GM12878 (cell line): ENCODE data around the gene ASMTL. TPM values are rescaled to one million over a fixed set of nuclear protein-coding genes. Genes with fewer than 3 reads are reported as not detected.
A peak's percentile ranks its signal among the peaks of the same experiment; 100 is the strongest.

ENCODE experiments used
- ATAC-seq: fragments of 200-7000 bp; cut with Tn5 transposase; 3 replicates; pipeline ENCODE4 v1.9.1; 2020; ENCODE audit warnings: mild to moderate bottlenecking, moderate library complexity
- BruUV-seq: library from RNA; stranded (reverse); fragments of 400-500 nt; replicated peaks from 2 replicates; lab custom pipeline; 2021; lab: Mats Ljungman, UMichigan
- CTCF ChIA-PET: fragments of 300-600 bp; sonication (Branson Sonifier 250); formaldehyde crosslinking; extraction: SDS; loops from one replicate; lab custom pipeline; 2021; ENCODE audit warnings: inconsistent platforms; lab: Yijun Ruan, JAX
- POLR2A ChIA-PET: fragments of 350-600 bp; formaldehyde crosslinking; extraction: SDS; loops from one replicate; lab custom pipeline; 2021; ENCODE audit warnings: inconsistent platforms; lab: Charles Lee
- RAD21 ChIA-PET: fragments of 300-600 bp; sonication (Branson Sonifier 250); formaldehyde crosslinking; loops from one replicate; lab custom pipeline; 2023; ENCODE audit warnings: antibody characterized with exemption; ENCODE audit not compliant: unreplicated experiment; lab: Charles Lee
- SMC1A ChIA-PET: fragments of 300-600 bp; sonication (Branson Sonifier 250); formaldehyde crosslinking; loops from one replicate; lab custom pipeline; 2023; ENCODE audit not compliant: unreplicated experiment, uncharacterized antibody; lab: Charles Lee
- DNase-seq: peaks from one replicate; pipeline ENCODE4 v3.0.0-alpha.2; 2011; ENCODE audit warnings: low read depth, low spot score
- FAIRE-seq: peaks from 3 replicates; lab custom pipeline; 2011; peaks lifted over from hg19 to GRCh38; lab: Jason Lieb, UNC
- H2AFZ ChIP-seq: 2 replicates; pipeline ENCODE4 v1.6.0; 2011; ENCODE audit warnings: low read depth, low read length, control low read depth; ENCODE audit not compliant: control insufficient read depth
- H3K27ac ChIP-seq: 2 replicates; pipeline ENCODE4 v1.5.1; 2011; ENCODE audit warnings: control low read depth; ENCODE audit not compliant: control insufficient read depth, insufficient read depth
- H3K27me3 ChIP-seq, 2 experiments: replicated peaks in 1 of 2; 2 replicates each; pipeline versions ENCODE4 v1.6.0 to v1.6.1; 2011; ENCODE audit warnings: low read length in 1 of 2; ENCODE audit not compliant: control insufficient read depth in 2 of 2, insufficient read depth in 2 of 2
- H3K36me3 ChIP-seq, 2 experiments: 2 replicates each; pipeline ENCODE4 v1.5.1; 2011; ENCODE audit warnings: low read length in 1 of 2; ENCODE audit not compliant: control insufficient read depth in 2 of 2, insufficient read depth in 2 of 2
- H3K4me1 ChIP-seq: 2 replicates; pipeline ENCODE4 v1.6.1; 2011; ENCODE audit warnings: mild to moderate bottlenecking, low read length, moderate library complexity, mixed read lengths; ENCODE audit not compliant: control insufficient read depth, insufficient read depth
- H3K4me2 ChIP-seq: 2 replicates; pipeline ENCODE4 v1.6.0; 2011; ENCODE audit warnings: control low read depth; ENCODE audit not compliant: control insufficient read depth, insufficient read depth
- H3K4me3 ChIP-seq: fragments of 200-600 bp; sonication (generic); 2 replicates; pipeline ENCODE4 v1.5.1; 2016
- H3K79me2 ChIP-seq: 2 replicates; pipeline ENCODE4 v1.6.0; 2011; ENCODE audit warnings: low read length; ENCODE audit not compliant: control insufficient read depth, insufficient read depth
- H3K9ac ChIP-seq: 2 replicates; pipeline ENCODE4 v1.8.0; 2011; ENCODE audit warnings: low read length, control low read depth, mixed read lengths; ENCODE audit not compliant: control insufficient read depth, insufficient read depth
- H3K9me3 ChIP-seq: replicated peaks from 3 replicates; pipeline ENCODE4 v1.5.1; 2011; ENCODE audit warnings: mild to moderate bottlenecking, low read length; ENCODE audit not compliant: control insufficient read depth, insufficient read depth
- H4K20me1 ChIP-seq: 2 replicates; pipeline ENCODE4 v1.6.0; 2011; ENCODE audit not compliant: control insufficient read depth, insufficient read depth
- ASH2L ChIP-seq: fragments of 300-600, 200-600 bp; sonication (generic); IDR thresholded peaks from 2 replicates; pipeline ENCODE4 v1.6.1; 2017; ENCODE audit warnings: low read depth, mild to moderate bottlenecking, borderline replicate concordance
- ELK1 ChIP-seq: IDR thresholded peaks from 2 replicates; pipeline ENCODE4 v1.6.1; 2012; ENCODE audit warnings: low read depth, low read length, improper control_type of control experiment
- EZH2 ChIP-seq: IDR thresholded peaks from 2 replicates; pipeline ENCODE4 v1.6.1; 2012; ENCODE audit warnings: low read depth, mild to moderate bottlenecking, control low read depth, inconsistent platforms, low read length, borderline replicate concordance; ENCODE audit not compliant: control insufficient read depth
- FOXK2 ChIP-seq: fragments of 450-650 bp; IDR thresholded peaks from 2 replicates; pipeline ENCODE4 v1.6.1; 2017; ENCODE audit warnings: mild to moderate bottlenecking, moderate library complexity
- JUNB ChIP-seq: IDR thresholded peaks from 2 replicates; pipeline ENCODE4 v1.6.1; 2016; ENCODE audit warnings: antibody characterized with exemption, mild to moderate bottlenecking
- KDM1A ChIP-seq: fragments of 200-600 bp; sonication (generic); IDR thresholded peaks from 2 replicates; pipeline ENCODE4 v1.6.1; 2016; ENCODE audit warnings: borderline replicate concordance
- RUNX3 ChIP-seq: IDR thresholded peaks from 2 replicates; pipeline ENCODE4 v1.6.1; 2012; ENCODE audit warnings: low read length, inconsistent platforms
- SKIL ChIP-seq: fragments of 450-650 bp; IDR thresholded peaks from 2 replicates; pipeline ENCODE4 v1.6.1; 2017; ENCODE audit warnings: mild to moderate bottlenecking, low read depth, inconsistent platforms; ENCODE audit not compliant: poor library complexity, severe bottlenecking
- SMAD1 ChIP-seq: fragments of 450-650 bp; IDR thresholded peaks from 2 replicates; pipeline ENCODE4 v1.6.1; 2018; ENCODE audit warnings: mild to moderate bottlenecking, low read depth; ENCODE audit not compliant: partially characterized antibody
- SPI1 ChIP-seq: IDR thresholded peaks from 2 replicates; pipeline ENCODE4 v1.6.1; 2011; ENCODE audit warnings: low read depth, mild to moderate bottlenecking, low read length, moderate library complexity, borderline replicate concordance; ENCODE audit not compliant: insufficient read depth
- YBX1 ChIP-seq: fragments of 450-650 bp; IDR thresholded peaks from 2 replicates; pipeline ENCODE4 v1.6.1; 2016; ENCODE audit warnings: antibody characterized with exemption
- ZNF24 ChIP-seq: fragments of 450-650 bp; IDR thresholded peaks from 2 replicates; pipeline ENCODE4 v1.6.1; 2017; ENCODE audit warnings: antibody characterized with exemption, mild to moderate bottlenecking
- ZNF384 ChIP-seq: IDR thresholded peaks from 2 replicates; pipeline ENCODE4 v1.6.1; 2012; ENCODE audit warnings: low read depth, mild to moderate bottlenecking, low read length, improper control_type of control experiment, borderline replicate concordance
- ZNF687 ChIP-seq: fragments of 450-650 bp; IDR thresholded peaks from 2 replicates; pipeline ENCODE4 v1.6.1; 2017; ENCODE audit warnings: mild to moderate bottlenecking, moderate library complexity
- WGBS: methylation state at CpG from one replicate; pipeline ENCODE4 v1.1.6; 2016; ENCODE audit warnings: low lambda C conversion rate; ENCODE audit not compliant: insufficient replicate concordance, insufficient coverage; ENCODE audit errors: missing lambda C conversion rate; 5-methylcytosine and 5-hydroxymethylcytosine counted together
- in situ Hi-C: fragments of 300-500 bp; cut with MboI; formaldehyde crosslinking; loops from 9 replicates; pipeline ENCODE4 v1.14.3; 2018; ENCODE audit warnings: mixed read lengths
- intact Hi-C: fragments of 100-400 bp; cut with micrococcal nuclease; formaldehyde crosslinking; loops from one replicate; pipeline ENCODE4 v1.14.2; 2022; ENCODE audit not compliant: unreplicated experiment
- polyA plus RNA-seq, 11 experiments: library from polyadenylated mRNA; depleted of rRNA in 4 of 11; unstranded in 6 of 11; stranded (reverse) in 5 of 11; fragments of >200 nt; fragmentation: Nextera tagmentation in 4 of 11; fragmentation: Illumina TruSeq in 1 of 11; extraction: Ambion mirVana in 4 of 11; extraction: Trizol in 1 of 11; gene quantifications; 1 replicate in 1 of 11; 2 replicates in 10 of 11; pipeline versions ENCODE4 v1.2.1 to v1.2.3, GENCODE V29; 2011 to 2016; ENCODE audit warnings: inconsistent platforms in 2 of 11, missing spikeins in 2 of 11, low read depth in 1 of 11
- total RNA-seq, 4 experiments: library from RNA; depleted of rRNA in 3 of 4; stranded (reverse); fragments of >200 nt in 3 of 4; fragmentation: Illumina TruSeq in 1 of 4; extraction: Trizol in 1 of 4; gene quantifications; 2 replicates each; pipeline versions ENCODE4 v1.2.1 to v1.2.3, GENCODE V29; 2013 to 2021

ASMTL gene
- total and polyA plus RNA-seq, 10 of the 15 experiments (the other 5 are each of a cell fraction or from before 2014, with no cell fraction given): 1.6 to 51.9 (median 32.1) TPM

- TF ChIP-seq EZH2: no peak
These were observed at the start of gene ASMTL (continued) for GRCh38 chrX:1452516-1453394.

- in situ Hi-C loops (no loop called here), intact Hi-C loops (loop anchor here (5.0 kb wide), 1 partner anchor 35 kb away; no protein-coding TSS in a partner anchor)
- H2AFZ ChIP-seq: no peak overlapping the region
- peak overlapping the region; percentile 52; the same call in 1 of the 2 replicates for H3K9ac ChIP-seq
- peak overlapping the region; percentile 94 for H3K27ac ChIP-seq
- ChIA-PET POLR2A (no interaction called here), CTCF (no interaction called here), SMC1A (no interaction called here), RAD21 (no interaction called here)
- no peaks in the 10 kb centered on the region for H4K20me1 ChIP-seq
- peaks cover 5 to 10% of the 10 kb centered on the region in 2 experiments; a peak in 3 of 4 replicates for H3K36me3 ChIP-seq
- H3K4me2 ChIP-seq: peak overlapping the region; percentile 70; the same call in 1 of the 2 replicates
- H3K79me2 ChIP-seq: peaks cover 31% of the 10 kb centered on the region
- no peak for FAIRE-seq
- H3K9me3 ChIP-seq: peaks cover 2% of the 10 kb centered on the region; the same call in 2 of the 3 replicates
- H3K4me1 ChIP-seq: peaks cover 57% of the 10 kb centered on the region
- H3K4me3 ChIP-seq: no peak overlapping the region; the same call in 1 of the 2 replicates
- no TSS peak for BruUV-seq
- 4% methylated on average over 11 of the region's 12 CpGs for WGBS
- H3K27me3 ChIP-seq: no peaks in the 10 kb centered on the region
- ATAC-seq: peak; percentile 73
- no peak for DNase-seq
- TF ChIP-seq YBX1 (no peak), ASH2L (no peak), SKIL (peak; percentile 69), SPI1 (peak; percentile 84), FOXK2 (no peak), ZNF384 (peak; percentile 37; the same call in 1 of the 2 replicates), ZNF24 (peak; percentile 70), ZNF687 (peak; percentile 99), RUNX3 (peak; percentile 34), KDM1A (no peak), JUNB (no peak), ELK1 (0 out of 2 replicates have a peak, but pooled peaks have one; percentile 4), SMAD1 (no peak)
These were observed 49.5 kb upstream of the ASMTL start for GRCh38 chrX:1502241-1502640.
